ENCODE data around the gene RBP5. TPM values are rescaled to one million over a fixed set of nuclear protein-coding genes. Genes with fewer than 3 reads are reported as not detected.

The RBP5 gene
- total and polyA plus RNA-seq, 8 donors = 1.2 to 26.5 (median 20.2) TPM

DNA sequence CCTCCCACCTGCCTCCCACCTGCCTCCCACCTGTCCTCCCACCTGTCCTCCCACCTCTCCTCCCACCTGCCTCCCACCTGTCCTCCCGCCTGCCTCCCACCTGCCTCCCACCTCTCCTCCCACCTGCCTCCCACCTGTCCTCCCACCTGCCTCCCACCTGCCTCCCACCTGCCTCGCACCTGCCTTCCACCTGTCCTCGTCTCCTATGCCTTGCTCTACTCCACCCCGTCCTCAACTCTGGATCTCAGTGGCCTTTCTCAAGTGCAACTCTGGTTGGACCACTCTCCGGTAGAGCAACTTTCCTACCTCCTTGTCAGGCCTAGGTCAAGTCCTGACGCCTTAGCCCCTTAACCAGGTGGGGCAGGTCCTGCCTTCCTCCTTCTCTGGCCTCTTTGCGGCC, 31.5 kb upstream of the RBP5 start:
- no peak for ATAC-seq
- peaks cover 0 to 22% of the 10 kb centered on the region in 2 donors for H3K36me3 ChIP-seq
- peaks cover 0 to 16% of the 10 kb centered on the region in 2 donors for H3K27me3 ChIP-seq
- TF ChIP-seq, protein P1, sequence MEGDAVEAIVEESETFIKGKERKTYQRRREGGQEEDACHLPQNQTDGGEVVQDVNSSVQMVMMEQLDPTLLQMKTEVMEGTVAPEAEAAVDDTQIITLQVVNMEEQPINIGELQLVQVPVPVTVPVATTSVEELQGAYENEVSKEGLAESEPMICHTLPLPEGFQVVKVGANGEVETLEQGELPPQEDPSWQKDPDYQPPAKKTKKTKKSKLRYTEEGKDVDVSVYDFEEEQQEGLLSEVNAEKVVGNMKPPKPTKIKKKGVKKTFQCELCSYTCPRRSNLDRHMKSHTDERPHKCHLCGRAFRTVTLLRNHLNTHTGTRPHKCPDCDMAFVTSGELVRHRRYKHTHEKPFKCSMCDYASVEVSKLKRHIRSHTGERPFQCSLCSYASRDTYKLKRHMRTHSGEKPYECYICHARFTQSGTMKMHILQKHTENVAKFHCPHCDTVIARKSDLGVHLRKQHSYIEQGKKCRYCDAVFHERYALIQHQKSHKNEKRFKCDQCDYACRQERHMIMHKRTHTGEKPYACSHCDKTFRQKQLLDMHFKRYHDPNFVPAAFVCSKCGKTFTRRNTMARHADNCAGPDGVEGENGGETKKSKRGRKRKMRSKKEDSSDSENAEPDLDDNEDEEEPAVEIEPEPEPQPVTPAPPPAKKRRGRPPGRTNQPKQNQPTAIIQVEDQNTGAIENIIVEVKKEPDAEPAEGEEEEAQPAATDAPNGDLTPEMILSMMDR (IDR thresholded peaks at IDR 0.05) = no peak
- no peak overlapping the region for H3K27ac ChIP-seq
- intact Hi-C loops (cut with DNase I) = no loop called here
- no peaks in the 10 kb centered on the region for H3K9me3 ChIP-seq
- H3K4me1 ChIP-seq = no peaks in the 10 kb centered on the region
- no peak for DNase-seq
- H3K4me3 ChIP-seq = no peak overlapping the region

DNA sequence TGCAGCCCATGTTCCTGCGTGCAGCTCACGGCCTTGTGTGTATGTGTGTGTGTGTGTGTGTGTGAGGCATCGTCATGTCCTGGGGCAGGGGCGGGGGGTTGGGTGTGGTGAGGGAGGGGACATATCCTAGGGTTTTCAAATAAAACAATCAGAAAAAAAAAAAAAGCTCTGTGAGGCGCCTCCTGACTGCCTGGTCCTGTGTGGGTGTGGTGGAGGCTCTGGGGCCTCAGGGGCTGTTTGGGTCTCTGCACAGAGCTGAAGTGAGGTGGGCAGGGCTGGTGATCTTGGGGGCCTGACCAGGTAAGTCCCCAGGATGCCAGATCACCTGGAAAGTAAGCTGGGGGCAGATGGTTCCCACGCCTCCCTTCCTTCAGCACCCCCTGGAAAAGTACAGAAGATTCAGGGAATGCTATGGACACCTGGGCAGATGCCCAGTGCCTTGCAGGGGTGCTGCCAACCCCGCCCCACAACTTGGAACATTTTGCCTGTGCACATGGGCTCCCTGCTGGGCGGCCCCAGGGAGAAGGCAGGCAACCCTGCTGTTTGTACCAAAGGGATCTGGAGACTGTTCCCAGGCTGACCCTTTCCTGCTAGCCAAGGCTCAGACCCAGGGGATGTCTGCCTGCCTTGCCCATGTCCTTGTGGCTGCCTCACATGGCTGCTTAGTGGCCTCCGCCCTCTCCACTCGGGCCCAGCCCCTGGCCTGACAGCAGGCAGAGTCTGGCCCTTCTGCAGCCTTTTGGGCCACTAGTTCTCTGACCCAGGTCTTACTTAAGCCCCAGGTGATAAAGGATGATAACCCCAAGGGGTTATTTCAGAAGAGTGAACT, 30.3 kb upstream of the RBP5 start:
- ATAC-seq (no peak), DNase-seq (no peak)
- intact Hi-C loops (cut with DNase I) = no loop called here
- Histone ChIP-seq H3K27ac (no peak overlapping the region), H3K4me3 (no peak overlapping the region), H3K27me3 (peaks cover 0 to 16% of the 10 kb centered on the region in 2 donors), H3K9me3 (no peaks in the 10 kb centered on the region), H3K4me1 (peaks cover 0 to 4% of the 10 kb centered on the region in 2 donors), H3K36me3 (peaks cover 0 to 24% of the 10 kb centered on the region in 2 donors)
- TF ChIP-seq, protein P1 (IDR thresholded peaks at IDR 0.05) = no peak

DNA sequence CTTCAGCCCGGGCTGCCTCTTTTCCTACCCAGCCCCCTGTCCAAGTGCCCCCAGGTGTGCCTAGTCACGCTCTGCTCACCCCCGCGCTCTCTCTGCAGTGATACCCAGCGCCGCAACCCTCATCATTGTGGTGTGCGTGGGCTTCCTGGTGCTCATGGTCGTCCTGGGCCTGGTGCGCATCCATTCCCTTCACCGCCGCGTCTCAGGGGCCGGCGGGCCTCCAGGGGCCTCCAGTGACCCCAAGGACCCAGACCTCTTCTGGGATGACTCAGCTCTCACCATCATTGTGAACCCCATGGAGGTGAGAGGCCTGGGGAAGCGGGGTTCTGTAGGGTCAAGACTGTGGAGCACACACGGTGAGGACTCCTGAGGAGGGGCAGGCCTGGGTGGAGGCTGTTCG, 28.7 kb upstream of the RBP5 start:
- TF ChIP-seq, protein P1 (IDR thresholded peaks at IDR 0.05) = no peak
- ATAC-seq = no peak

DNA sequence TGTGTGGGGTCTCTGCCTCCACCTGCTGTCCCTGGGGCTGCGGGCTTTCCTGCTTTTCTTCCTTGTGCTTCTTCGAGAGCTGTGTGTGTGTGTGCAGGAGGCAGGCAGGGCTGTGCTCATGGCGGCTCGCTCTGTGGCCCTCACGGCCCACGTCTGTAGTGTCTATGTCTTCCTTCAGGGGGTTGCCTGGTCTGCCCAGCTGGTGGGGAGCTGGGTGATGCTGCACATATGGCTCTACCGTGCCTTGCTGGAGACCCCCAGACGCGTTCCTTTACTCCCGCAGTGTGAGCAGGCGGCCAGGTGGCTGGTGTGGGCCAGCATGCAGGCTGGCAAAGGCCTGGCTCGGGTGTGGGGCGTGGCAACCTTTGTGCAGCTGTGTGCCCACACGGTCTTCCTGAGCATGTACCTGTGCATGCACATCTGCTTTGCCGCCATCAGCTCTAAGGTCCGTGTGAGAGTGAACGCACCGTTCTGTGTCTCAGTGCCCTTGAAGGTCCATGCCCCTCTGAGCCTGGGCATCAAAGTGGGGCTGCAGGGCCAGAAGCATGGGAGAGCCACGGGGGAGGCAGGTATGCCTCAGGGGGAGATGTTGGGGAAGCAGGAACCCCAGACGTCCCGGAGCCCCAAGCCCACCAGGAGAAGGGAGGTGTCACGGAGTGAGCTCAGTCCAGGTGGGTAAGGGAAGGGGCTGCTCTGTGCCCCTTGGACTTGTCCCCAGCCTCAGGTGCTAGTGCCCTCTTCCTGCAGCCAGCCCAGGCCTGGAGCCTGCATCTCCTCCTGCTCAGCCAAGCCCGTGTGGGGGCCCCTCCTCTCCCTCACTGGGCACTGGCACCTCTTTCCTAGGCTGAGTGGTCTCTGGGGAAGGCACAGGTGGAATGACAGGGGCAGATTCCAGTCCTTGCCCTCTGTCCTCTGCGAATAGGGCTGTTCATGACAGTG, 27.8 kb upstream of the RBP5 start:
- Histone ChIP-seq H3K27me3 (no peaks in the 10 kb centered on the region), H3K4me1 (peaks cover 0 to 4% of the 10 kb centered on the region in 2 donors), H3K4me3 (peak overlapping the region in 1 of 2 donors; percentile 33), H3K36me3 (peaks cover 0 to 31% of the 10 kb centered on the region in 2 donors), H3K27ac (peak overlapping the region in 1 of 2 donors; percentile 1), H3K9me3 (no peaks in the 10 kb centered on the region)
- no peak for DNase-seq
- ATAC-seq = peak; percentile 11
- intact Hi-C loops (cut with DNase I) = no loop called here
- TF ChIP-seq, protein P1 (IDR thresholded peaks at IDR 0.05) = no peak

More for the DNA sequence above, 28.7 kb upstream of the RBP5 start:
- no peaks in the 10 kb centered on the region for H3K9me3 ChIP-seq
- peaks cover 0 to 3% of the 10 kb centered on the region in 2 donors for H3K27me3 ChIP-seq
- H3K27ac ChIP-seq = no peak overlapping the region
- intact Hi-C loops (cut with DNase I) = no loop called here
- H3K4me3 ChIP-seq = no peak overlapping the region
- DNase-seq = no peak
- H3K36me3 ChIP-seq = peaks cover 0 to 26% of the 10 kb centered on the region in 2 donors
- H3K4me1 ChIP-seq = peaks cover 0 to 4% of the 10 kb centered on the region in 2 donors

Measured in left lung (tissue), 10 donors.